Gastroesophageal sphincter (tissue), 3 donors: ENCODE data around the gene RNF133.

Experiments
- CTCF ChIP-seq, 4 experiments: fragments of 200-600 bp in 2 of 4; fragments of 450-650 bp in 2 of 4; sonication (generic) in 1 of 4; IDR thresholded peaks; one replicate each; pipeline ENCODE4 v1.5.1; 2017 to 2019; ENCODE audit warnings: antibody characterized with exemption in 4 of 4, mild to moderate bottlenecking in 2 of 4, moderate library complexity in 2 of 4
- POLR2A ChIP-seq, 2 donors: fragments of 450-650 bp; IDR thresholded peaks; one replicate each; pipeline ENCODE4 v1.6.1; 2017; ENCODE audit warnings: antibody characterized with exemption in 2 of 2, mild to moderate bottlenecking in 2 of 2, moderate library complexity in 1 of 2

- TF ChIP-seq CTCF (IDR thresholded peaks at IDR 0.05) (no peak), POLR2A (IDR thresholded peaks at IDR 0.05) (no peak)
Measured at GRCh38 chr7:122727759-122728158, 28.8 kb upstream of the RNF133 start.
